Type B pancreatic cell (in vitro differentiated cells): ENCODE measurements around the gene IL11. TPM values are rescaled to one million over a fixed set of nuclear protein-coding genes. Genes with fewer than 3 reads are reported as not detected.
"Not testable (repeated sequence)": the region's sequence is repeated elsewhere in the genome, so short reads cannot be mapped to it uniquely, and the experiment has no call there.

Source experiments
- DNase-seq: peaks from one replicate; pipeline ENCODE4 v3.0.0; 2021; ENCODE audit warnings: mixed read lengths; ENCODE audit not compliant: unreplicated experiment; ENCODE audit errors: extremely low spot score
- H3K27ac Mint-ChIP-seq: 2 replicates; pipeline ENCODE4 v1.8.0; 2021; ENCODE audit warnings: mild to moderate bottlenecking, mixed read lengths
- H3K27me3 Mint-ChIP-seq: 2 replicates; pipeline ENCODE4 v1.8.0; 2021; ENCODE audit warnings: mixed read lengths
- H3K36me3 Mint-ChIP-seq: 2 replicates; pipeline ENCODE4 v1.8.0; 2021; ENCODE audit warnings: mixed read lengths
- H3K4me1 Mint-ChIP-seq: one replicate; pipeline ENCODE4 v1.8.0; 2021; ENCODE audit warnings: mixed read lengths; ENCODE audit not compliant: unreplicated experiment
- H3K4me3 Mint-ChIP-seq: 2 replicates; pipeline ENCODE4 v1.8.0; 2021; ENCODE audit warnings: mild to moderate bottlenecking, mixed read lengths
- H3K9me3 Mint-ChIP-seq: 2 replicates; pipeline ENCODE4 v1.8.0; 2021; ENCODE audit warnings: mixed read lengths
- long read RNA-seq: library from polyadenylated mRNA; unstranded; transcript quantifications from one replicate; pipeline ENCODE4 v2.0.0, GENCODE V29; 2020
- total RNA-seq: library from RNA; stranded (reverse); gene quantifications from 2 replicates; pipeline ENCODE4 v1.2.1, GENCODE V29; 2021; ENCODE audit warnings: low replicate concordance
- TF ChIP-seq, protein P1 (sequence below): fragments of 200-600 bp; sonication (generic); conservative IDR thresholded peaks from 2 replicates; pipeline ENCODE4 v1.5.0; 2021; ENCODE audit warnings: antibody characterized with exemption, mild to moderate bottlenecking

Gene IL11
- total RNA-seq: 0.46 and 0.48 TPM in 2 replicates
- long read RNA-seq: 0 reads

DNA sequence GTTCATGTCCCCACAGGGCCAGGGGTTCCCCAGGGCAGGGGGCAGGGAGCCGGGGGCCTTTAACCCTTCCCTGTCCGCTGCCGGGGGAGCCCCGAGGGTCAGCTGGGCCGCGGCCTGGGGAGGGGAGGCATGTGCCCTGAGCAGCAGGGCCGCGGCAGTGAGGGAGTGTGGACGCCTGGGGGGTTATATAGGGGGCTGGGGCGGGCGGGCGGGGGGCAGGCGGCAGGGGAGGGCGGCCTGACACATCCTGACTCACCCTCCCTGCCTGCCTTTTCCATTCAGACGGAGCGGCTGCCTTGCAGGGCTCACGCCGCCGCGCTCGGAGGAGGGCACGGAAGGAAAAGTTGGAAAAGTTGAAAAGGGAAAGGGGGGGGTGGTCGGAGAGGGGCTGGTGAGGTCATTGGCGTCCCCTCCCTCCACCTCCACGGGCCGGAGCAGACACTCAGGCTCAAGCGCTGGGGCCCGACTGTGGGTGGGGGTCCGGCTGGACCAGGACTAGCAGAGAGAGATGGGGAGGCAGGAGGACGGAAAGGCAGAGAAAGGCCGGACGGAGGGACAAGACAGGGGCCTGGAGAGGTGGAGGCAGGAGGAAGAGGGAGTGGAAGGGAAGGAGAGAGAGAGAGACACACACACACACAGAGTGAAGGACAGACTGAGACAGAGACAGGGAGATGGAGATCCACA, at the start of gene IL11:
Gene IL11 (minus strand): TSS at position 159 of the 684 bp plus-strand sequence. CDS start 153 bp downstream, at position 6.
- Mint-ChIP-seq H3K27me3 (peaks cover 54% of the 10 kb centered on the region), H3K4me3 (peak within 1 kb of the TSS; percentile 84), H3K27ac (no peak within 1 kb of the TSS), H3K36me3 (no peaks in the 10 kb centered on the region), H3K9me3 (no peaks in the 10 kb centered on the region), H3K4me1 (peaks cover 12% of the 10 kb centered on the region)
- TF ChIP-seq, protein P1, sequence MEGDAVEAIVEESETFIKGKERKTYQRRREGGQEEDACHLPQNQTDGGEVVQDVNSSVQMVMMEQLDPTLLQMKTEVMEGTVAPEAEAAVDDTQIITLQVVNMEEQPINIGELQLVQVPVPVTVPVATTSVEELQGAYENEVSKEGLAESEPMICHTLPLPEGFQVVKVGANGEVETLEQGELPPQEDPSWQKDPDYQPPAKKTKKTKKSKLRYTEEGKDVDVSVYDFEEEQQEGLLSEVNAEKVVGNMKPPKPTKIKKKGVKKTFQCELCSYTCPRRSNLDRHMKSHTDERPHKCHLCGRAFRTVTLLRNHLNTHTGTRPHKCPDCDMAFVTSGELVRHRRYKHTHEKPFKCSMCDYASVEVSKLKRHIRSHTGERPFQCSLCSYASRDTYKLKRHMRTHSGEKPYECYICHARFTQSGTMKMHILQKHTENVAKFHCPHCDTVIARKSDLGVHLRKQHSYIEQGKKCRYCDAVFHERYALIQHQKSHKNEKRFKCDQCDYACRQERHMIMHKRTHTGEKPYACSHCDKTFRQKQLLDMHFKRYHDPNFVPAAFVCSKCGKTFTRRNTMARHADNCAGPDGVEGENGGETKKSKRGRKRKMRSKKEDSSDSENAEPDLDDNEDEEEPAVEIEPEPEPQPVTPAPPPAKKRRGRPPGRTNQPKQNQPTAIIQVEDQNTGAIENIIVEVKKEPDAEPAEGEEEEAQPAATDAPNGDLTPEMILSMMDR: no peak
- DNase-seq: no peak

DNA sequence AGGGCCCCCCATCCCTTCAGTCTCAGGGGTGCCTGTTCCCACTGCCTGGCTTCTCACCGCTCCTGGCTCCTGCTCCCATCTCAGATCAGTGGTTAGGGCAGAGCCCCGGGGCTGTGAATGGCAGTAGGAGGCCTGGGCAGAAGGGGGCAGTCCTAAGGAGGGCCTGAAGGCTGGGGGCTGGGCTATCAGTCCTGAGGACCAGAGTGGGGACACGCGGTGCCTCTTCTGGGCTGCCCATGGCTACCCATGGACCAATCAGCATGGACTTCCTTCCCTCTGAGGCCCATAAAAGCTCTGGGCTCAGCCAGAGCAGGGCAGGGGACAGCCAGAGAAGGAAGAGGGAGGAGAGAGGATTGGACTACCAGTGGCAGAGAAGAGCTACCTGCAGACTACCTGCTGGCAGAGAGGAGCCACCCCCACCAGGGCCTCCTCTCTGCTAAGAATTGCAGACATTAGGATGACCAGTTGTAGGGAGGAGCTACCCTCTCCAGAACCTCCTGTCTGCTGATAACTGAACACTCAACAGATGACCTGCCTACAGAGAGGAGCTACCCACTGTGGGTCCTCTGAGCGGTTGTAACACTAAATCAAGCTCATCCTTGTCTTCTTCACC, 49.5 kb upstream of the IL11 start:
- Mint-ChIP-seq H3K36me3 (no peaks in the 10 kb centered on the region), H3K4me1 (peaks cover 6% of the 10 kb centered on the region), H3K27me3 (peaks cover 32% of the 10 kb centered on the region), H3K27ac (no peak overlapping the region), H3K4me3 (no peak overlapping the region), H3K9me3 (no peaks in the 10 kb centered on the region)
- TF ChIP-seq, protein P1: no peak
- no peak for DNase-seq

DNA sequence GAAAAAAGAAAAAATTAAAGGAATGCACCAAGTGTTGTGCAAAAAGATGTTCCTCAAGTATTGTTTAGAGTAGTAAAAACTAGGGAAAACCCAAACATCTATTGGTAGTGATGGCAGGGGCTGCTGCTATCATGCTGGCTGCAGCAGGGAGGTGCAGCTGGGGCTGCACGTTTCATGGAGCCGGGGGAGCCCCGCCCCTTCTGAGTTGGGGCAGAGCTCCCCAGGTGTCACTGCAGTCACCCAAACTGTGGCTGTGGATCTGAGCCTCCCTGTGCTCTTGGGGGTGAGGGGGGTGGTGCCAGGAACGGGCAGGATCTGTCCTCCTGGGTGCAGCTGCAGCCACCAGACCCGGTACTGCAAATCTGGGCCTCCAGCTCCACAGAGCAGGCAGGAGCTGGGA, 48.8 kb upstream of the IL11 start:
- H3K4me1 Mint-ChIP-seq: peaks cover 6% of the 10 kb centered on the region

DNA sequence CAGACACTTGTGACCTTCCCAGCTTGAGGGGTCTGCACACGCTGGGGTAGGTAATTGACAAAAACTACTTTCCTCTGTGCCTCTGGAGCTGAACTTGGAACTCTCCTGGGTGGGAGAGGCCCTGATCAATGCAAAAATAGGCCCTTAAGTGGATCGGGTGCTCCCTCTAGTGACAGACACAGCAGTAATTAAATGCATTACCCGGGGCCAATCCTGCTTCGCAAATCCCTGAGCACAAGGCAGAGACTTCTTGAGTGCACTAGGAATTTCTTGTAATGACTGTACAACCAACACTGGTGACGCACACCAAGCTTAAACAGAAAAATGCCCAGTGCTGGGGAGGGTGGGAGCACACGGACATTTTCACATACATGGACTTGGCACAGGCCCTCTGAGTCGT, 47.9 kb upstream of the IL11 start:
- peak overlapping the region; percentile 45 for H3K4me3 Mint-ChIP-seq
- H3K36me3 Mint-ChIP-seq: no peaks in the 10 kb centered on the region
- DNase-seq: no peak
- peaks cover 6% of the 10 kb centered on the region for H3K4me1 Mint-ChIP-seq
- TF ChIP-seq, protein P1: peak; percentile 83
- H3K27me3 Mint-ChIP-seq: peaks cover 23% of the 10 kb centered on the region
- peak overlapping the region; percentile 25 for H3K27ac Mint-ChIP-seq
- no peaks in the 10 kb centered on the region for H3K9me3 Mint-ChIP-seq

More for the DNA sequence above, 48.8 kb upstream of the IL11 start:
- no peaks in the 10 kb centered on the region for H3K36me3 Mint-ChIP-seq
- H3K27me3 Mint-ChIP-seq: peaks cover 30% of the 10 kb centered on the region
- H3K4me3 Mint-ChIP-seq: no peak overlapping the region
- no peak for DNase-seq
- TF ChIP-seq, protein P1: no peak
- no peaks in the 10 kb centered on the region for H3K9me3 Mint-ChIP-seq
- H3K27ac Mint-ChIP-seq: no peak overlapping the region

DNA sequence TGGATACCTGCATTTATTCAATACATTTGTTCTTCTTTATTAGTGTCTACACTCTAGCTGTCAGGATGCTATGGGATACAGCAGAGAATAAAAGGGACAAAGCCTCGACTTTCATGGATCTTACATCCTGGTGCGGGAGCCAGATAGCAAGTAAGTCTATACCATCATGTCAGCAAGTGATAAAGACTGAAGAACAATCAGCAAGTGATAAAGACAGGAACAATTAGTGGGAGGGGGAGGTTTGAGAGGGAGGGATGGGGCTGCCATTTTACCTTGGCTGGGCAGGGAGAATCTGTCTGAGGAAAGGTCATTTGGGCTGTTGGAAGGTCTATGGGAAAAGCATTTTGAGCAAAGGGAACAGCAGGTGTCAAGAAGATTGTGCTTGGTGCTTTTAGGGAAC, 39.9 kb upstream of the IL11 start:
- Mint-ChIP-seq H3K36me3 (peaks cover 14% of the 10 kb centered on the region), H3K4me3 (no peak overlapping the region), H3K9me3 (peaks cover 5% of the 10 kb centered on the region), H3K4me1 (peaks cover 18% of the 10 kb centered on the region), H3K27ac (no peak overlapping the region), H3K27me3 (peaks cover 14% of the 10 kb centered on the region)
- TF ChIP-seq, protein P1: no peak
- DNase-seq: no peak

DNA sequence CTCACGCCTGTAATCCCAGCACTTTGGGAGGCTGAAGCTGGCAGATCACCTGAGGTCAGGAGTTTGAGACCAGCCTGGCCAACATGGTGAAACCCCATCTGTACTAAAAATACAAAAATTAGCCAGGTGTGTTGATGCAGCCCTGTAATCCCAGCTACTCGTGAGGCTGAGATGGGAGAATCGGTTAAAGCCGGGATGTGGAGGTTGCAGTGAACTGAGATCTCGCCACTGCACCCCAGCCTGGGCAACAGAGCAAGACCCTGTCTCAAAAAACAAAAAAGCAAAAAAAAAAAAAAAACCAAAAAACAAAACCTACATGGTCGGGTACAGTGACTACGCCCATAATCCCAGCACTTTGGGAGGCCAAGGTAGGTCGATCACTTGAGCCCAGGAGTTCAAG, 38.9 kb upstream of the IL11 start:
- not testable (repeated sequence) for DNase-seq, H3K9me3 Mint-ChIP-seq
- peaks cover 18% of the 10 kb centered on the region for H3K4me1 Mint-ChIP-seq
- peaks cover 12% of the 10 kb centered on the region for H3K27me3 Mint-ChIP-seq
- H3K4me3 Mint-ChIP-seq: peak overlapping the region; percentile 74
- H3K36me3 Mint-ChIP-seq: peaks cover 14% of the 10 kb centered on the region
- peak overlapping the region; percentile 98 for H3K27ac Mint-ChIP-seq
